GM18517 (cell line): ENCODE results near the gene PROC.

Experiments used
- ATAC-seq: cut with Tn5 transposase; IDR thresholded peaks from one replicate; pipeline ENCODE4 v1.9.1; 2021; ENCODE audit warnings: mild to moderate bottlenecking, moderate library complexity; ENCODE audit not compliant: unreplicated experiment

Gene PROC

GRCh38 chr2:127413200-127413599, 5.0 kb upstream of the PROC start:
- no peak for ATAC-seq

GRCh38 chr2:127413782-127414637, 4.2 kb upstream of the PROC start:
- no peak for ATAC-seq

GRCh38 chr2:127414638-127415592, 3.3 kb upstream of the PROC start:
- no peak for ATAC-seq

GRCh38 chr2:127415593-127416505, 2.4 kb upstream of the PROC start:
- ATAC-seq: peak; percentile 83

GRCh38 chr2:127416506-127417001, 1.7 kb upstream of the PROC start:
- no peak for ATAC-seq

- ATAC-seq: no peak
Measured at GRCh38 chr2:127417406-127417805, 821 bp upstream of the PROC start.

GRCh38 chr2:127419112-127419430, 844 bp downstream of the PROC start:
- no peak for ATAC-seq

GRCh38 chr2:127419448-127420038, 1.3 kb downstream of the PROC start:
- ATAC-seq: no peak

GRCh38 chr2:127420039-127420864, 2.0 kb downstream of the PROC start:
- ATAC-seq: no peak

GRCh38 chr2:127421116-127421800, 3.0 kb downstream of the PROC start:
- ATAC-seq: no peak

GRCh38 chr2:127421871-127422558, 3.8 kb downstream of the PROC start:
- ATAC-seq: no peak

GRCh38 chr2:127422559-127423477, 4.6 kb downstream of the PROC start:
- no peak for ATAC-seq

- no peak for ATAC-seq
Measured at GRCh38 chr2:127423478-127423843, 5.2 kb downstream of the PROC start.

GRCh38 chr2:127423880-127424279, 5.7 kb downstream of the PROC start:
- no peak for ATAC-seq

GRCh38 chr2:127424598-127425520, 6.6 kb downstream of the PROC start:
- ATAC-seq: no peak
